Esophagus muscularis mucosa (tissue), 4 donors: ENCODE results near the gene ZNF638. TPM values are rescaled to one million over a fixed set of nuclear protein-coding genes. Genes with fewer than 3 reads are reported as not detected.

ENCODE experiments used
- DNase-seq: peaks from one replicate; pipeline ENCODE4 v3.0.0-alpha.2; 2017; ENCODE audit errors: extremely low spot score
- H3K27ac ChIP-seq, 4 donors: fragments of 200-600 bp; sonication (generic); replicated peaks in 1 of 4; 1 replicate in 3 of 4; 2 replicates in 1 of 4; pipeline ENCODE4 v1.5.1; 2016 to 2019; ENCODE audit warnings: mild to moderate bottlenecking in 1 of 4
- H3K27me3 ChIP-seq, 4 donors: fragments of 200-600 bp; sonication (generic); one replicate each; pipeline versions ENCODE4 v1.5.1 to v1.6.0; 2016 to 2019
- H3K36me3 ChIP-seq, 4 donors: fragments of 200-600 bp; sonication (generic); one replicate each; pipeline ENCODE4 v1.5.1; 2016 to 2019
- H3K4me1 ChIP-seq, 4 donors: fragments of 200-600 bp; sonication (generic); one replicate each; pipeline ENCODE4 v1.5.1; 2016 to 2019
- H3K4me3 ChIP-seq, 4 donors: fragments of 200-600 bp; sonication (generic); 1 replicate in 2 of 4; 2 replicates in 2 of 4; pipeline ENCODE4 v1.5.1; 2016 to 2019; ENCODE audit warnings: mild to moderate bottlenecking in 4 of 4, moderate library complexity in 1 of 4
- H3K9me3 ChIP-seq, 4 donors: fragments of 200-600 bp; sonication (generic); 1 replicate in 3 of 4; 2 replicates in 1 of 4; pipeline ENCODE4 v1.5.1; 2016 to 2019
- EP300 ChIP-seq: sonication (generic); formaldehyde crosslinking; IDR thresholded peaks from one replicate; pipeline ENCODE4 v1.6.1; 2017; ENCODE audit warnings: antibody characterized with exemption
- POLR2A ChIP-seq: fragments of 450-650 bp; IDR thresholded peaks from one replicate; pipeline ENCODE4 v1.6.1; 2017; ENCODE audit warnings: antibody characterized with exemption, moderate library complexity, mild to moderate bottlenecking, low read depth
- POLR2AphosphoS5 ChIP-seq, 2 donors: sonication (generic); formaldehyde crosslinking; IDR thresholded peaks; one replicate each; pipeline ENCODE4 v1.6.1; 2017; ENCODE audit warnings: antibody characterized with exemption in 2 of 2
- WGBS: methylation state at CpG from one replicate; pipeline ENCODE4 v1.1.5; 2018; 5-methylcytosine and 5-hydroxymethylcytosine counted together
- intact Hi-C: fragments of 100-400 bp; cut with DNase I; formaldehyde crosslinking; loops from one replicate; pipeline ENCODE4 v1.15.1; 2023
- total RNA-seq, 4 donors: library from RNA; depleted of rRNA; stranded (reverse); fragments of >200 nt; gene quantifications; one replicate each; pipeline versions ENCODE4 v1.1.0 to v1.2.1, GENCODE V29; 2016
- TF ChIP-seq, protein P1 (sequence below), 3 experiments: fragments of 200-600 bp in 2 of 3; fragments of 450-650 bp in 1 of 3; sonication (generic) in 2 of 3; IDR thresholded peaks; one replicate each; pipeline ENCODE4 v1.5.1; 2017 to 2019; ENCODE audit warnings: antibody characterized with exemption in 3 of 3, mild to moderate bottlenecking in 2 of 3, moderate library complexity in 1 of 3

The ZNF638 gene
- total RNA-seq, 4 donors from 2014 or later: 77.1 to 132 (median 86.4) TPM

DNA sequence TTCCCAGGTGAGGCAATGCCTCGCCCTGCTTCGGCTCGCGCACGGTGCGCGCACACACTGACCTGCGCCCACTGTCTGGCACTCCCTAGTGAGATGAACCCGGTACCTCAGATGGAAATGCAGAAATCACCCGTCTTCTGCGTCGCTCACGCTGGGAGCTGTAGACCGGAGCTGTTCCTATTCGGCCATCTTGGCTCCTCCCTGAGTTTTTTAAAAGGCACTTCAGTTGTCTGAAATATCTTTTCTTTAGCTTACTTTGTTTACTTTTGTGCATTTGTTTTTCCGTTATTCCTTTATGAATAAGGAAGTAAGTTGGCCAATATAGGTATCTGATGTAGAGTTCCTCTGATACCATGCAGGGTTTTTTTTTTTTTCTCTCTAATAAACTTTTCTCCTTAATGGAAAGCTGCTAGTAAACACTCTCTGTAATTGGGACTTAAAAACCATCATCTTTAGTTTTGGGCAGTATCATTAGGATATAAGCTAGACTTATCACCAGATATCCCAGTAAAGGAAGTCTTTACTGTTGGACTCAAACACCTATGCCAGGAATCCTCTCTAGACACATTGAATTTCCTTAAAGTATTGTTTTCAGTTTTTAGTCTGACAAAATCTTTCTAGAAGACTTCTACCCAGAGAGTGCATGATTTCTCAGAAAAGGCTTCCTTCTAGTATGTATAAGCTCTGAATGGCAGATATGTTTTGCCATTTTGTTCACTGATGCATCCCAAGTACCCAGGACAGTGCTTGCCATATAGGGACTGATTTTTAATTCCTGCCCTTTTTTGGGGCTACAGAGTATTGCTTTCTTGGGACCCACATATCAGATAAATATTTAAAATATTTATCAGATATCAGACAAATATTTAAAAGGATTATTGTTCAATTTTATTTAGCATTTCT lies 86.0 kb downstream of the ZNF638 start:
- Histone ChIP-seq H3K36me3 (peaks cover 0 to 1% (median 0%) of the 10 kb centered on the region in 4 donors), H3K27me3 (no peaks in the 10 kb centered on the region), H3K4me1 (peaks cover 0 to 4% (median 0%) of the 10 kb centered on the region in 4 donors), H3K9me3 (no peaks in the 10 kb centered on the region), H3K27ac (peak overlapping the region in 2 of 4 donors; percentile 28 to 29), H3K4me3 (peak overlapping the region; percentile 16 to 50 (median 32))
- intact Hi-C loops: no loop called here
- DNase-seq: no peak
- 41% methylated on average over 7 of the region's 16 CpGs for WGBS
- TF ChIP-seq EP300: no peak
- no peak for TF ChIP-seq POLR2A
- no peak for TF ChIP-seq POLR2AphosphoS5 (IDR thresholded peaks at IDR 0.05)
- TF ChIP-seq, protein P1, sequence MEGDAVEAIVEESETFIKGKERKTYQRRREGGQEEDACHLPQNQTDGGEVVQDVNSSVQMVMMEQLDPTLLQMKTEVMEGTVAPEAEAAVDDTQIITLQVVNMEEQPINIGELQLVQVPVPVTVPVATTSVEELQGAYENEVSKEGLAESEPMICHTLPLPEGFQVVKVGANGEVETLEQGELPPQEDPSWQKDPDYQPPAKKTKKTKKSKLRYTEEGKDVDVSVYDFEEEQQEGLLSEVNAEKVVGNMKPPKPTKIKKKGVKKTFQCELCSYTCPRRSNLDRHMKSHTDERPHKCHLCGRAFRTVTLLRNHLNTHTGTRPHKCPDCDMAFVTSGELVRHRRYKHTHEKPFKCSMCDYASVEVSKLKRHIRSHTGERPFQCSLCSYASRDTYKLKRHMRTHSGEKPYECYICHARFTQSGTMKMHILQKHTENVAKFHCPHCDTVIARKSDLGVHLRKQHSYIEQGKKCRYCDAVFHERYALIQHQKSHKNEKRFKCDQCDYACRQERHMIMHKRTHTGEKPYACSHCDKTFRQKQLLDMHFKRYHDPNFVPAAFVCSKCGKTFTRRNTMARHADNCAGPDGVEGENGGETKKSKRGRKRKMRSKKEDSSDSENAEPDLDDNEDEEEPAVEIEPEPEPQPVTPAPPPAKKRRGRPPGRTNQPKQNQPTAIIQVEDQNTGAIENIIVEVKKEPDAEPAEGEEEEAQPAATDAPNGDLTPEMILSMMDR (IDR thresholded peaks at IDR 0.05): no peak

DNA sequence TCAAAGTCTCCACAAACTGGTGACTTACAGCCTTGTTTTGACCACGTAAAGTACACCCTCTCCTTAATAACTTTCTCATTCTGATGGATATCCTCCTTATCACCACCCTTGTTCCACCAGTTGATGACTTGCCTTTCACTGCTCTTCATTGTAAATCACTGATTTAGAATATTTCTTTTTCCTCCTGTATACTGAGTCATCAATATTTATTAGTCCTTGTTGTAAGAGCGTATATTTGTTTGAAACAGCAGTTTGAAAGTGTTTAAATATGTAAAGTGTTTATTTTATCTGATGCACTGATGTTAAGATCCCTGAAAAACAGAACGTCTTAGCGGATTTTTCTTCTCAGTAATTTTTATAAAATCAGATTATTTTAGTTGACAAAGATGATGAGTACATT lies 87.6 kb downstream of the ZNF638 start:
- peaks cover 0 to 5% (median 4%) of the 10 kb centered on the region in 4 donors for H3K4me1 ChIP-seq

DNA sequence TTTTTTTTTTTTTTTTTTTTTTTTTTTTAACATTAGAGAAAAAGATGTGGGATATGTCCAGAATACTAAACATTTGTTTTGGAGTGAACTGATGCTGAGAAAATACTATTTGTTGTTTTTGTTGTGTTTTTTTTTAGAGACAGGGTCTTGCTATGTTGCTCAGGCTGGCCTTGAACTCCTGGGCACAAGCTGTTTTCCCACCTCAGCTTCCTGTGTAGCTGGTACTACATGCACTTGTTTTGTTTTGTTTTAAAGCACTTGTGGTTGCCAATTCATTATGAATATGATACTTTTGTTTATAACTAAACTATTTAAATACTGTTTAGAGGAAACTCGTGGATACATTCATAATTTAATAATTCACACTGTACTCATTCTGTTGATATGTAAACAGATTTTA lies 88.4 kb downstream of the ZNF638 start:
- peaks cover 0 to 25% (median 10%) of the 10 kb centered on the region in 4 donors for H3K36me3 ChIP-seq
- no peaks in the 10 kb centered on the region for H3K27me3 ChIP-seq
- peaks cover 0 to 10% (median 6%) of the 10 kb centered on the region in 4 donors for H3K4me1 ChIP-seq
- intact Hi-C loops: no loop called here
- DNase-seq: no peak
- H3K9me3 ChIP-seq: no peaks in the 10 kb centered on the region
- WGBS: 76% methylated on average over 1 of the region's 1 CpG
- no peak for TF ChIP-seq POLR2AphosphoS5 (IDR thresholded peaks at IDR 0.05)
- H3K27ac ChIP-seq: no peak overlapping the region
- H3K4me3 ChIP-seq: no peak overlapping the region

More for the DNA sequence above, 87.6 kb downstream of the ZNF638 start:
- no peak overlapping the region for H3K4me3 ChIP-seq
- WGBS: 93% methylated on average over 4 of the region's 4 CpGs
- TF ChIP-seq, protein P1 (IDR thresholded peaks at IDR 0.05): no peak
- no peak for TF ChIP-seq POLR2A
- no peak for TF ChIP-seq EP300
- TF ChIP-seq POLR2AphosphoS5 (IDR thresholded peaks at IDR 0.05): no peak
- no peaks in the 10 kb centered on the region for H3K9me3 ChIP-seq
- H3K27me3 ChIP-seq: no peaks in the 10 kb centered on the region
- H3K27ac ChIP-seq: no peak overlapping the region
- no peak for DNase-seq
- intact Hi-C loops: no loop called here
- peaks cover 0 to 17% (median 10%) of the 10 kb centered on the region in 4 donors for H3K36me3 ChIP-seq

DNA sequence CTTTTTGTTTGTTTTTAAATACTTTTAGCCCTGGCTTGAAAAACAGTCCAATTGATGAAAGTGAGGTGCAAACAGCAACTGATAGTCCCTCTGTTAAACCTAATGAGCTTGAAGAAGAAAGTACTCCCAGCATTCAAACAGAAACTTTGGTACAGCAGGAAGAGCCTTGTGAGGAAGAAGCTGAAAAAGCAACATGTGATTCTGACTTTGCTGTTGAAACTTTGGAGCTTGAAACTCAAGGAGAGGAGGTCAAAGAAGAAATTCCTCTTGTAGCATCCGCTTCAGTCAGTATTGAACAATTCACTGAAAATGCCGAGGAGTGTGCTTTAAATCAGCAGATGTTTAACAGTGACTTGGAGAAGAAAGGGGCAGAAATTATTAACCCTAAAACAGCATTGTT lies 91.2 kb downstream of the ZNF638 start:
- Histone ChIP-seq H3K27me3 (no peaks in the 10 kb centered on the region), H3K4me1 (peaks cover 0 to 10% (median 5%) of the 10 kb centered on the region in 4 donors), H3K4me3 (no peak overlapping the region), H3K36me3 (peaks cover 6 to 53% (median 29%) of the 10 kb centered on the region in 4 donors), H3K9me3 (no peaks in the 10 kb centered on the region), H3K27ac (no peak overlapping the region)
- DNase-seq: no peak
- intact Hi-C loops: no loop called here
- no peak for TF ChIP-seq POLR2A
- TF ChIP-seq, protein P1 (IDR thresholded peaks at IDR 0.05): no peak
- no peak for TF ChIP-seq EP300
- no peak for TF ChIP-seq POLR2AphosphoS5 (IDR thresholded peaks at IDR 0.05)
- WGBS: 81% methylated on average over 2 of the region's 2 CpGs

DNA sequence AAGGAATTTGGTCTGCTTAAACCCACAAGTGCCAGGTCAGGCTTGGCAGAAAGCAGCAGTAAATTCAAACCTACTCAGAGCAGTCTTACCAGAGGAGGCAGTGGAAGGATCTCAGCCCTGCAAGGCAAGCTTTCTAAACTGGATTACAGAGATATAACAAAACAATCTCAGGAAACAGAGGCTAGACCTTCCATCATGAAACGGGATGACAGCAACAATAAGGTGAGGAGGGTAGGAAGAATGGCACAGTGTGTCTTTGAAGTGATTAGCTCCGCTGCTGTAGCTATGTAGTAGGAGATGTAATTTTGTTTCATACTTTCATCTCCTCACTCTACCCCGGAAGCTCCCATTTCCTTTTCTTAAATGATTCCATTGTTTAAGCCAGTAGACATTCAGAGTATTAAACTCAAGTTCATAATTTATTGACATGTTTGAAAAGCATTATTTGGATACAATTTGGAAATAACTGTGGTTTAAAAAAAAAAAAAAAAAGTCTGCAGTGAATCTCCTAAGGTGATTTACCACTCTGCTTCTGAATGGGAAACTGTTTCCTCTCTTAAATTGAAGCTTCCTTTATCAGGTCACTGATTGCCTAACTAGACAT lies 92.3 kb downstream of the ZNF638 start:
- 90% methylated on average over 3 of the region's 3 CpGs for WGBS
- intact Hi-C loops: no loop called here
- Histone ChIP-seq H3K9me3 (no peaks in the 10 kb centered on the region), H3K4me1 (peaks cover 0 to 10% (median 4%) of the 10 kb centered on the region in 4 donors), H3K36me3 (peaks cover 9 to 64% (median 38%) of the 10 kb centered on the region in 4 donors), H3K27me3 (no peaks in the 10 kb centered on the region), H3K4me3 (no peak overlapping the region), H3K27ac (no peak overlapping the region)
- DNase-seq: no peak
- TF ChIP-seq POLR2AphosphoS5 (IDR thresholded peaks at IDR 0.05) (peak in 1 of 2 donors; percentile 8), POLR2A (no peak), EP300 (no peak)
- TF ChIP-seq, protein P1 (IDR thresholded peaks at IDR 0.05): no peak
